Prostate gland (tissue), 2 donors: ENCODE data around the gene TANGO6. TPM values are rescaled to one million over a fixed set of nuclear protein-coding genes. Genes with fewer than 3 reads are reported as not detected.

Experiments used
- DNase-seq: peaks from one replicate; pipeline ENCODE4 v3.0.0-alpha.2; 2019; ENCODE audit warnings: low spot score
- H3K27ac ChIP-seq, 2 donors: fragments of 200-600 bp; sonication (generic); 2 replicates each; pipeline ENCODE4 v1.5.1; 2017 to 2019
- H3K27me3 ChIP-seq: fragments of 200-600 bp; sonication (generic); replicated peaks from 2 replicates; pipeline ENCODE4 v1.5.1; 2019; ENCODE audit not compliant: insufficient read depth
- H3K36me3 ChIP-seq, 2 donors: fragments of 200-600 bp; sonication (generic); 1 replicate in 1 of 2; 2 replicates in 1 of 2; pipeline versions ENCODE4 v1.5.1 to v1.8.1; 2017 to 2019
- H3K4me1 ChIP-seq: fragments of 200-600 bp; sonication (generic); replicated peaks from 2 replicates; pipeline ENCODE4 v1.5.1; 2019
- H3K4me3 ChIP-seq, 2 donors: fragments of 200-600 bp; sonication (generic); 2 replicates each; pipeline ENCODE4 v1.5.1; 2017 to 2019
- H3K9me3 ChIP-seq: fragments of 200-600 bp; sonication (generic); 2 replicates; pipeline ENCODE4 v1.5.1; 2017
- CTCF ChIP-seq, 4 experiments: fragments of 200-600 bp in 2 of 4; fragments of 450-650 bp in 2 of 4; sonication (generic) in 2 of 4; IDR thresholded peaks; 1 replicate in 3 of 4; 2 replicates in 1 of 4; pipeline ENCODE4 v1.5.1; 2016 to 2019; ENCODE audit warnings: antibody characterized with exemption in 4 of 4, mild to moderate bottlenecking in 2 of 4, moderate library complexity in 2 of 4
- POLR2A ChIP-seq: fragments of 450-650 bp; IDR thresholded peaks from one replicate; pipeline ENCODE4 v1.6.1; 2016; ENCODE audit warnings: antibody characterized with exemption, mild to moderate bottlenecking
- POLR2AphosphoS5 ChIP-seq: sonication (generic); formaldehyde crosslinking; IDR thresholded peaks from one replicate; pipeline ENCODE4 v1.6.1; 2017; ENCODE audit warnings: antibody characterized with exemption
- WGBS: methylation state at CpG from one replicate; pipeline ENCODE4 v1.1.5; 2018; 5-methylcytosine and 5-hydroxymethylcytosine counted together
- intact Hi-C: fragments of 100-400 bp; cut with DNase I; formaldehyde crosslinking; loops from one replicate; pipeline ENCODE4 v1.14.2; 2022
- total RNA-seq, 2 donors: library from RNA; depleted of rRNA; stranded (reverse); fragments of >200 nt; gene quantifications; one replicate each; pipeline ENCODE4 v1.1.0, GENCODE V29; 2016

TANGO6 gene
- total RNA-seq, 2 donors from 2014 or later, result 13.1 to 28.6 TPM

GRCh38 chr16:69014811-69015210, 171.5 kb downstream of the TANGO6 start:
- no peak overlapping the region for H3K27ac ChIP-seq
- H3K27me3 ChIP-seq, result no peaks in the 10 kb centered on the region
- no peaks in the 10 kb centered on the region for H3K36me3 ChIP-seq
- DNase-seq, result no peak
- H3K9me3 ChIP-seq, result no peaks in the 10 kb centered on the region
- H3K4me3 ChIP-seq, result no peak overlapping the region
- intact Hi-C loops, result no loop called here
- TF ChIP-seq POLR2AphosphoS5 (no peak), CTCF (IDR thresholded peaks at IDR 0.05) (no peak), POLR2A (no peak)
- H3K4me1 ChIP-seq, result no peaks in the 10 kb centered on the region

- TF ChIP-seq CTCF (IDR thresholded peaks at IDR 0.05) (no peak), POLR2AphosphoS5 (no peak), POLR2A (no peak)
- intact Hi-C loops, result no loop called here
- Histone ChIP-seq H3K9me3 (no peaks in the 10 kb centered on the region), H3K36me3 (no peaks in the 10 kb centered on the region), H3K4me3 (no peak overlapping the region), H3K27ac (no peak overlapping the region), H3K4me1 (no peaks in the 10 kb centered on the region), H3K27me3 (no peaks in the 10 kb centered on the region)
- DNase-seq, result no peak
- WGBS, result 67% methylated on average over 2 of the region's 2 CpGs
Observed at GRCh38 chr16:69017036-69017783, 173.9 kb downstream of the TANGO6 start.

GRCh38 chr16:69019811-69020210, 176.5 kb downstream of the TANGO6 start:
- Histone ChIP-seq H3K9me3 (no peaks in the 10 kb centered on the region), H3K4me3 (no peak overlapping the region), H3K36me3 (no peaks in the 10 kb centered on the region), H3K27me3 (no peaks in the 10 kb centered on the region), H3K4me1 (no peaks in the 10 kb centered on the region), H3K27ac (no peak overlapping the region)
- no peak for DNase-seq
- intact Hi-C loops, result no loop called here
- no peak for TF ChIP-seq POLR2AphosphoS5
- no peak for TF ChIP-seq POLR2A
- TF ChIP-seq CTCF (IDR thresholded peaks at IDR 0.05), result no peak
- WGBS, result 100% methylated on average over 1 of the region's 1 CpG

- Histone ChIP-seq H3K27ac (no peak overlapping the region), H3K4me3 (no peak overlapping the region), H3K4me1 (no peaks in the 10 kb centered on the region), H3K36me3 (no peaks in the 10 kb centered on the region), H3K27me3 (no peaks in the 10 kb centered on the region), H3K9me3 (no peaks in the 10 kb centered on the region)
- WGBS, result 96% methylated on average over 2 of the region's 2 CpGs
- no peak for DNase-seq
- intact Hi-C loops, result no loop called here
- TF ChIP-seq CTCF (IDR thresholded peaks at IDR 0.05), result no peak
- TF ChIP-seq POLR2AphosphoS5, result no peak
- no peak for TF ChIP-seq POLR2A
Observed at GRCh38 chr16:69029121-69029520, 185.8 kb downstream of the TANGO6 start.

GRCh38 chr16:69031877-69032301, 188.6 kb downstream of the TANGO6 start:
- Histone ChIP-seq H3K27me3 (no peaks in the 10 kb centered on the region), H3K27ac (no peak overlapping the region), H3K36me3 (no peaks in the 10 kb centered on the region), H3K9me3 (no peaks in the 10 kb centered on the region), H3K4me3 (no peak overlapping the region), H3K4me1 (no peaks in the 10 kb centered on the region)
- WGBS, result 93% methylated on average over 8 of the region's 8 CpGs
- intact Hi-C loops, result no loop called here
- no peak for TF ChIP-seq POLR2AphosphoS5
- TF ChIP-seq CTCF (IDR thresholded peaks at IDR 0.05), result no peak
- no peak for TF ChIP-seq POLR2A
- DNase-seq, result no peak
